Neutrophil (primary cell): Measurements from ENCODE around the gene KCNQ1.

Source experiments
- H3K27ac ChIP-seq: fragments of 200-600 bp; sonication (generic); 2 replicates; pipeline ENCODE4 v1.5.1; 2016; ENCODE audit warnings: mild to moderate bottlenecking, moderate library complexity
- H3K27me3 ChIP-seq: fragments of 200-600 bp; sonication (generic); 2 replicates; pipeline ENCODE4 v1.6.0; 2016; ENCODE audit warnings: mild to moderate bottlenecking
- H3K36me3 ChIP-seq: fragments of 200-600 bp; sonication (generic); 2 replicates; pipeline ENCODE4 v1.5.1; 2017
- H3K4me1 ChIP-seq, 2 experiments: fragments of 200-600 bp in 1 of 2; sonication (generic) in 1 of 2; 1 replicate in 1 of 2; 2 replicates in 1 of 2; pipeline versions ENCODE4 v1.5.1 to v1.6.1; 2013 to 2016; ENCODE audit warnings: low read depth in 1 of 2, low read length in 1 of 2, mild to moderate bottlenecking in 1 of 2, moderate library complexity in 1 of 2; ENCODE audit not compliant: control insufficient read depth in 1 of 2, insufficient read depth in 1 of 2
- H3K4me3 ChIP-seq, 2 experiments: fragments of 200-600 bp in 1 of 2; sonication (generic) in 1 of 2; 1 replicate in 1 of 2; 2 replicates in 1 of 2; pipeline ENCODE4 v1.5.1; 2013 to 2016; ENCODE audit warnings: low read depth in 1 of 2, low read length in 1 of 2, mild to moderate bottlenecking in 1 of 2, moderate library complexity in 1 of 2
- H3K9me3 ChIP-seq: fragments of 200-600 bp; sonication (generic); 2 replicates; pipeline ENCODE4 v1.5.1; 2016
- TF ChIP-seq, protein P1 (sequence below): fragments of 200-600 bp; sonication (generic); IDR thresholded peaks from 2 replicates; pipeline ENCODE4 v1.5.1; 2016; ENCODE audit warnings: antibody characterized with exemption

Gene KCNQ1

DNA sequence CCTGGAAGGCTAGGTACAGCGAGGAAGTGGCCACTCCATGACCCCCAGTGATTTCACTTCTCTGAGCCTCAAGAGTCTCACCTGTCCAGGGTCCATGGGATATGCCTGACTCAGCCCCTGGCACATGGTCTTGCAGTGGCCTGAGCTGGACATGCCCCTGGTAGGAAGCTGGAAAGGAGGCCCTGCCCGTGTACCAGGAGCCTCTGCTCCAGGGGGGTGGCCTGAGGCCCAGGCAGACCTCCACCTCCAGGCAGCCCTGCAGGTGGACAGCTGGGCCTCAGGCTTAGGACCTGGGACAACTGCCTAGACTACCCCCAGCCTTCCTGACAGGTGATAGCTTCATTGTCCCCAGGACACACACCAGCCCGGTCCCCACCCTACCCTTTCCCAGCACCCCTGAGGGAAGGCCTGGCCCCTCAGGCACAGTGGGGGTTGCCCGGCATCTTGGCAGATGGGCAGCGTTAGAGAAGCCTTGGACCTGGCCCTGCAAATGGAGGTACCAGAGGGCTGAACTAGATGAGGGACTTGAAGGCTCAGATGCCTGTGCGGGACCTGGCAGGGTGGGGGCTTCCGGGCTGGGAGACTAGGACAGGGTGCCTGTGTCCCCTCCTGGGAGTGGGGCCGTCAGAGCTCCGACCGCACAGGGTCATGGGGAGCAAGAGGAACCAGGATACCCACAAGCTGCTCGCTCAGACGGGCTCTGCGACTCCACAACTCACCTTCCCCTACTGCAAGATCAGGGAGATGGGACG is 387.1 kb downstream of the KCNQ1 start:
- TF ChIP-seq, protein P1, sequence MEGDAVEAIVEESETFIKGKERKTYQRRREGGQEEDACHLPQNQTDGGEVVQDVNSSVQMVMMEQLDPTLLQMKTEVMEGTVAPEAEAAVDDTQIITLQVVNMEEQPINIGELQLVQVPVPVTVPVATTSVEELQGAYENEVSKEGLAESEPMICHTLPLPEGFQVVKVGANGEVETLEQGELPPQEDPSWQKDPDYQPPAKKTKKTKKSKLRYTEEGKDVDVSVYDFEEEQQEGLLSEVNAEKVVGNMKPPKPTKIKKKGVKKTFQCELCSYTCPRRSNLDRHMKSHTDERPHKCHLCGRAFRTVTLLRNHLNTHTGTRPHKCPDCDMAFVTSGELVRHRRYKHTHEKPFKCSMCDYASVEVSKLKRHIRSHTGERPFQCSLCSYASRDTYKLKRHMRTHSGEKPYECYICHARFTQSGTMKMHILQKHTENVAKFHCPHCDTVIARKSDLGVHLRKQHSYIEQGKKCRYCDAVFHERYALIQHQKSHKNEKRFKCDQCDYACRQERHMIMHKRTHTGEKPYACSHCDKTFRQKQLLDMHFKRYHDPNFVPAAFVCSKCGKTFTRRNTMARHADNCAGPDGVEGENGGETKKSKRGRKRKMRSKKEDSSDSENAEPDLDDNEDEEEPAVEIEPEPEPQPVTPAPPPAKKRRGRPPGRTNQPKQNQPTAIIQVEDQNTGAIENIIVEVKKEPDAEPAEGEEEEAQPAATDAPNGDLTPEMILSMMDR = no peak
- H3K27me3 ChIP-seq = peaks cover 7% of the 10 kb centered on the region
- no peaks in the 10 kb centered on the region for H3K9me3 ChIP-seq
- peaks cover 2 to 4% of the 10 kb centered on the region in 2 experiments for H3K4me1 ChIP-seq
- H3K36me3 ChIP-seq = no peaks in the 10 kb centered on the region
- no peak overlapping the region for H3K4me3 ChIP-seq
- H3K27ac ChIP-seq = no peak overlapping the region

DNA sequence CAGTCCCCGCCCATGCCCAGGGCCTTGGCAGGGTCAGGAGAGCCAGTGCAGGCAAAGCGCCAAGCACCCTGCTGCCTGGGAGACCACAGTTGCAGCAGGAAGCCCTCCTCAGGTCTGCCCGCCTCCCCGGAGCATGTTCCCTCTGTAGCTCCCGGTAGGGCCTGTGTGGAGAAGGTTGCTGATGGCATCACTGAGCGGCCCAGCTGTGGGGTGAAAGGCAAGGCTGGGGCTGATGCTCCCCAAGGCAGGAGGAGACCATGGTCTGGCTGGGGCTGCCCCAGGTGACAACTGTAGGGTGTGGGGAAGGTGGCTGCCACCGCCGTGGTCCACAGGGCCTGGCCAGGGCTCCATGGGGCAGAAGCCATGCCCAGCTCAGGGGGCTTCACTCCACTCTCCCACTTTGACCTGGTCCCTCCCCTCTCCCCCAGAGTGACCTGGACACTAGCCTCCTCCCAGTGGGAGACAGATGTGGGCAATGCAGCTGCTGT is 387.8 kb downstream of the KCNQ1 start:
- no peaks in the 10 kb centered on the region for H3K36me3 ChIP-seq
- TF ChIP-seq, protein P1 = no peak

DNA sequence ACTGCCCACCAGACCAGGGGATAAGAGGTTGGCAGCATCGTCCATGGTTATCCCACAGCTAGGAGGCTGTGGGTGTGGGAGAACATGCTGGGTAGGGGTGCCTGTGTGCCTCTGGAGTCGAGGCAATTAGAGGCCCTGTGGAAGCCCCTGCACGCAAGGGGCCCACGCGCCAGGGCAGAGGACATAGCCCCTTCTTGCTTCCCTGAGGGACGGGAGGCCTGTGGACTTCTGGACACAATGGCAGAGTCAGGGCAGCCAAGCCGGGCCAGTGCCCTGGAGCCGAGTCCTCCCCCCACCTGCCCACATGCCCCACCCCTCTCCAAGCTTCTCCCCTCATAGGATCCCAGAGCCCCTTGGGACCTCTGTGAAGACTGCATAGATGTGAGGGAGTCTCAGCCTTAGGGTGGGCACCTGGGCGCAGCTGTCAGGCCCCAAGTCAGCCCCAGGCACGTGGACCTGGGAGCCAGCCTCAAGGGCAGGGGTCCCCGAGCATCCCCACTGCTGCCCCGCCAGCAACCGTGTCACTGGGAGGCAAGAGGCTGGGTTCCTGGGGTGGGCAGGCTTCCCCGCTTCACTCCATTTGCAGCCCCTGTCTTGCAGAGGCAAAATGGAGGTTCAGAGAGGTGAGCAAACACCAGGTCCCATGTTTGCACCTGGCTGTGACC is 388.4 kb downstream of the KCNQ1 start:
- Histone ChIP-seq H3K9me3 (no peaks in the 10 kb centered on the region), H3K27ac (no peak overlapping the region), H3K4me1 (no peaks in the 10 kb centered on the region), H3K4me3 (no peak overlapping the region), H3K36me3 (no peaks in the 10 kb centered on the region), H3K27me3 (peaks cover 18% of the 10 kb centered on the region)
- TF ChIP-seq, protein P1 = no peak

More for the DNA sequence above, 387.8 kb downstream of the KCNQ1 start:
- Histone ChIP-seq H3K27ac (no peak overlapping the region), H3K4me3 (no peak overlapping the region), H3K4me1 (no peaks in the 10 kb centered on the region), H3K9me3 (no peaks in the 10 kb centered on the region), H3K27me3 (peaks cover 13% of the 10 kb centered on the region)

DNA sequence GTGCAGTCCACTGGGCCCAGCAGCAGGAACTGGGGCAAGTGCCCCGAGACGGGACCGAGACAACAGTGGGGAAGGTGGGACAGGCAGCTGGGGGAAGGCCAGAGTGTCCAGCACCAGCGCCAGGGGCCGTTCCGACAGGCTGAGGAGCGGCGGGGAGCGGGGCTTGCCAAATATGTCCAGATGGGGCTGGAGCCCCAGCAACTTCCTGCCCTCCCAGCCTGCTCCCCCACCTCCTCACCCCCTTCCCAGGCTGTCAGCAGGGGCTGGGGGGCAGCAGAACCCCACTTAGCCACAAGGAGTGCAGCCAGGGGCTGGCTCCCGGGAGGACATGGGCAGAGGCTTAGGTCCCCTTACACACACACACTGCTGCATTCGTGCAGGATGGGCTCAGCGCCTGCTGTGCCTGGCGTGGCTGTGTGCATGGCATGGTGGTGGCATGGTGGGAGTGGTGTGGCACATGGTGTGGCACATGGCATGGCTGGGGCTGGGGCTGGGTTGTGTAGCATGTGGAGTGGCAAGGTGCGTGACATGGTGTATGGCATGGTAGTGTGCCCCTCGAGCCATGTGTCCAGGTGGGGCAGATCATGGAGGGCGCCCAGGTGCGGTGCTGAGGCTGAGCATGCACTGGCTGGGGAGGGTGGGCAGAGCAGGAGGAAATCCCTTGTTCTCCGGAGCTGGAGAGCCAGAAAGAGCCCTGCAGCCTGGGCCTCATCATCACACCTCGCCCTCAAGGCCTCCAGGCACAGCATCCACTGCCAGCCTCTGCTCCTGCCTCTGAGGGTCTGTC is 389.1 kb downstream of the KCNQ1 start:
- Histone ChIP-seq H3K9me3 (no peaks in the 10 kb centered on the region), H3K4me3 (no peak overlapping the region), H3K4me1 (no peaks in the 10 kb centered on the region), H3K27me3 (peaks cover 18% of the 10 kb centered on the region), H3K27ac (no peak overlapping the region), H3K36me3 (no peaks in the 10 kb centered on the region)
- TF ChIP-seq, protein P1 = no peak

DNA sequence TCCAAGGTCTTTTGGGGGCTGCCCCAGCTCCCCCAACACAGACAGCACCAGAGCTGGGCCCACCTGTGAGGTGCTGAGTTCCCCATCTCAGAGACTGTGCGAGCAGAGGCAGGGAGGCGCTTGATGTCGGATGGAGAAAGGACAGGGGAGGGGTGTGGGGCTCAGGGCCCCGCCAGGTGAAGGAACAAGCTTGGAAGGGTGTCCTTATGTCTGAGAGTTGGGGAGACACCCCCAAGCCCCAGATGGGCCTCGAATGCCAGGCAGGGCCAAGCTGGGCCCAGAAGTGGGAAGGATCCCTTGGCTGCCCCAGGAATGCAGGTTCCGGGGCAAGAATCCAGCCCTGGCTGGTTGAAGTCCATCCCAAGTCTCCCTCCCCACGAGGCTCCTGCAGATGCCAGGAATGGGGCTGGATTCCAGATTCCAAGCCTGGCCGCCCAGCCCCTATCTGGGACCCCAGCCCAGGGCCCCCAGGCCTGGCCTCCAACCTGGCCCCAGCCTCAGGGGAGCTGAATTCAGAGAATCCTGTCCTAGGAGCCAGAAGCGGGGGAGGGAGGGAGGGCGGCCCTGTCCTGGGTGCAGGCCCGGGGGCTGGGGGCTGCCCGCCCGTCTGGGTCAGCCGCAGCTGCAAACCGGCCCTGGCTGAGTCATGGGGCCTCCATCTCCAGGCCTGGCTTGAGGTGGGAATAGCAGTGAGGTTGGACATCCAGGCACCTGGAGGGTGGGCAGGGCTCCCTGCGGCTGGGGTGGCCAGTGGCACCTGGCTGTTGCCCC is 389.9 kb downstream of the KCNQ1 start:
- no peaks in the 10 kb centered on the region for H3K4me1 ChIP-seq
- peaks cover 18% of the 10 kb centered on the region for H3K27me3 ChIP-seq
- H3K36me3 ChIP-seq = no peaks in the 10 kb centered on the region
- no peaks in the 10 kb centered on the region for H3K9me3 ChIP-seq
- no peak overlapping the region for H3K27ac ChIP-seq
- TF ChIP-seq, protein P1 = no peak
- no peak overlapping the region for H3K4me3 ChIP-seq
